Measurements from ENCODE around the gene YWHAQ.
A peak's percentile ranks its signal among the peaks of the same experiment; 100 is the strongest.
"Not testable (repeated sequence)": the region's sequence is repeated elsewhere in the genome, so short reads cannot be mapped to it uniquely, and the experiment has no call there.

Gene YWHAQ

DNA sequence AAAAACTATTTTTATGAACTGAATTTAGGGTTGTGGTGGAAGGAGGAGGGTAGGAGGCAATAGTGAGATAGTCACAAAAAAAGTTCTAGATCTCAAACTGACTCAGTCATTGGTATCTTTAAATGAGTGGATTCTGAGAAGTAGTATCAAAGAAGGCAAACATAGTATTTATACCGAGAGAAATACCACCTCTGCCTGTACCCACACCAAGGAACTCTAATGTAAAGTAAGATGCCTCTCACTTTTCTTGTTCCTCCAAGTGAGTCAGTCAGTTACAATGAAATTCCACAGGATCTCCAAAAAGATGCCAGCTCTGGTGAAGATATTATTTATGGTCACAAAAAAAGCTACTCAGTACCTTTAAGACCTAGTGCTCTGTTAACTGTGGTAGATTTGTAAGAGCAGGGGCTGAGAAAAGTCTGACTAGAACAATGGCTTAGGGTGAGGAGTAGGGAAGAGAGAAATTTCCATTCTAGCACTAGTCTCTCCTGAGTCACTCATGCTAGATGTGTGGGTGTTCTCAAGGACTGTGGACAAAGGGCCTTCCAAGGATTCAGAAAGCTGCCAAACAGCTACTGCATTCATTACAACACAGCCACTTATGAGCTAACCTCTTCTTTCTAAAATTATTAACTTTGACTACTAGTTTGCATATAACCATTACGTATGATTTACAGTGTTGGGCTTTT, 36.3 kb downstream of the YWHAQ start:
- no peak for DNase-seq (ENCODE audit: low read depth)

DNA sequence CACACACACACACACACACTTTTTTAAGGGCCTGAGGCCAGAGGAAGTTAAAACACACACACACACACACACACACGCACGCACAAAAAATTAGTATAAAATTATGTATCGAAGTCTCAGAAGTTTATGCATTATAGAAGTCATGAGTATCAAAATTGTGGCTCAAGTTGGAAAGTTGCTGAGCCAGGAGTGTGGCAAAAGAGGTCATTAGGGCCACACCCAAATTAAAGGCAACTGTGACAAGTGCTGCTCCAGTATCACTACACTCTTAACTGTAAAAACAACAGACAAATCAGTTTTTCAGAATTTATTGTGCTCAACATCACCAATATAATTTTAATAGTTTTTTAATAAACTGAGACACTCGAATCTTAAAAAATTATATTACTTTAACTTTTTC, 36.9 kb downstream of the YWHAQ start:
- DNase-seq (ENCODE audit: low read depth) = no peak

DNA sequence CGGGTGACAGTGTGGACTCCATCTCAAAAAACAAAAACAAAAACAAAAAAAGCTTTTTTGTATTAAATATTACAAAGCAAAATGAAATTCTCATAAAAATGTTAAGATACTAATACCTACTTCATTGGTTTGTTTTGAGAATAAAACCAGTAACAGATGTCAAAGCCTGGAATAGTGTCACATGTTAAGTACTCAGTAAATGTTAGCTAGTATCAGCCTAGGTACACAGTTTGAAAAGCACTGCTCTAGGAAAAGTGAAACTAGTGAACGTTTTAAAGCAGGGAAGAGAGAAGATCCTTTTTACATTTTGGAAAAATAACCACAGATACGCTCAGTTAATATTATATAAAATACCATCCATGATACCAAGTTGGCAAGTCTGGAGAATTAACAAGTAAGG, 38.1 kb downstream of the YWHAQ start:
- no peak for DNase-seq (ENCODE audit: low read depth)

DNA sequence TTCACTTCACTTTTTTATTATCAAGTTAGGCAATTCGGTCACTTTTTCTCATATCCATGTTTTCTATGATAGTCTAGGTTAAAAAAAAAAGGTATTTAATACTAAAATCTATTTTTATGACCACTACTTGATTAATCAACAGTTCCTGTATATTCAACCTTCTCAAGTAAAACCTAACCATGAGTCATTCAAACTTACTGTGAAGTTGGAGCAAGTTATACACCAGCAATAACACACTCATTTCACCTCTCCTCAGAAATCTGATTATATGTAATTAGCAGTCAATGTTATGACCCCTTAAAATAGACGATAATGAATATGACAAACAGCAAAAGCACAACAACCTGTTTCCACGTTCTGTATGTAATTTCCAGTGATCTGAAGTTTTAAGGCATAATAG, 40.2 kb downstream of the YWHAQ start:
- DNase-seq (ENCODE audit: low read depth) = no peak

DNA sequence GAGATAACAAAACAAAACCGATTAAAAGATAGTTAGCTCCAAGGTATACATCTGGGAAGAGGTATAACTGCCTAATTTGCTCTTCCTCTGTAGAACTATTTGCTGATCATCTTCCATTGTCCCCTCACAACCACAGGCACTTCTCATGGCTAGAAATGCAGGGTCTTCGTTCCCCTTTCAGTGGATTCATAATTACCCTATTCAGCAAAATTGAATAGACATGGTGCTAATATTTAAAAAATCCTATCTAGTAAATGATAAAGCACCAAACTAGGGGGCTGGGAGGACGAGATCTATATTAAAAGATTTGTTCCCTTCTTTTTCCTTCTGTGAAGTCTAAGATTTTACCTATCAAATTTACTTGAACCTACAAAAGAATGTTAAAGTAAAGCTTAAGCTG, 44.3 kb downstream of the YWHAQ start:
- DNase-seq (ENCODE audit: low read depth) = no peak

DNA sequence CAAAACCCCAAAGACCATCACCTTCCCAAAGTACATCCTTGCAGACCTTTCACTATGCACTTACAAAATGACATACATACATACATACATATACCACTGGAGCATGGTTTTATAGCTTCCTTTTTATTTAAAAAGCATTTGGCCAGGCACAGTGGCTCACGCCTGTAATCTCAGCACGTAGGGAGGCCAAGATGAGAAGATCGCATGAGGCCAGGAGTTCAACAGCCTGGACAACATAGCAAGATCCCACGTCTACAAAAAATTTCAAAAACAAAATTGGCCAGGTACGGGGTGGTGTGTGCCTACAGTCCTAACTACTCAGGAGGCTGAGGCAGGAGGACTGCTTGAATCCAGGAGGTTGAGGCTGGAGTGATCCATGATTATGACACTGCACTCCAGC, 45.3 kb downstream of the YWHAQ start:
- no peak for DNase-seq (ENCODE audit: low read depth)

DNA sequence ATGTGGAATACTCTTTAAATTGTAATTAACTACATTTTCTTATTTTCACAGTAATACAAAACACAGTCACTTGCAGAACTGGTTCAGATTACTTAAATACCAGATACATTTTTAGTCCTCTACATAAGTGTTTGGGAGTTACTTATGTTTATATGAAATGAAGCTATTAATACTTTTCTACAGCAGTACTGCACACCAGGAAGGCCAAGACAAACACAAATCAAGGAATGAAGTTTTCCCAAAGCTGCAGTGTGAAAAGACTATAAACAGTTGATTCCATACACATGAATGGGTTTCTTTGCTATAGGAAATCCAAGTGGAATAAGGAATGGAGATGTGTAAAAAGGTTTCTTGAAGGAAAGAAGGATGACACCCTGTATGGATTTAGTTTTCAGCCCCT, 45.9 kb downstream of the YWHAQ start:
- not testable (repeated sequence) for DNase-seq (ENCODE audit: low read depth)

DNA sequence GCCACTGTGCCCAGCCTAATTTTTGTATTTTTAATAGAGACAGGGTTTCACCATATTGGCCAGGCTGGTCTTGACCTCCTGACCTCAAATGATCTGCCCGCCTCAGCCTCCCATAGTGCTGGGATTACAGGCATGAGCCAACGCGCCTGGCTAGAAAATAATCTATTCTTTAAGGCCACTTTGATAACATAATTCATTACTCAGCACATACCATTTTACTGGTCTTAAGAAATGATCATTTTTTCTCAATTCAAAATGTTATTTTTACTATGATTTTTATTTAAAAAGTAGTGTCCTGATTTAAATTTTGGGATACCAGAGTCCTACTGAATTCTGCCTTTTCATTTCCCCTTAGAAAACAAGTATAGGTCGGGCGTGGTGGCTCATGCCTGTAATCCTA, 48.2 kb downstream of the YWHAQ start:
- DNase-seq (ENCODE audit: low read depth) = no peak

DNA sequence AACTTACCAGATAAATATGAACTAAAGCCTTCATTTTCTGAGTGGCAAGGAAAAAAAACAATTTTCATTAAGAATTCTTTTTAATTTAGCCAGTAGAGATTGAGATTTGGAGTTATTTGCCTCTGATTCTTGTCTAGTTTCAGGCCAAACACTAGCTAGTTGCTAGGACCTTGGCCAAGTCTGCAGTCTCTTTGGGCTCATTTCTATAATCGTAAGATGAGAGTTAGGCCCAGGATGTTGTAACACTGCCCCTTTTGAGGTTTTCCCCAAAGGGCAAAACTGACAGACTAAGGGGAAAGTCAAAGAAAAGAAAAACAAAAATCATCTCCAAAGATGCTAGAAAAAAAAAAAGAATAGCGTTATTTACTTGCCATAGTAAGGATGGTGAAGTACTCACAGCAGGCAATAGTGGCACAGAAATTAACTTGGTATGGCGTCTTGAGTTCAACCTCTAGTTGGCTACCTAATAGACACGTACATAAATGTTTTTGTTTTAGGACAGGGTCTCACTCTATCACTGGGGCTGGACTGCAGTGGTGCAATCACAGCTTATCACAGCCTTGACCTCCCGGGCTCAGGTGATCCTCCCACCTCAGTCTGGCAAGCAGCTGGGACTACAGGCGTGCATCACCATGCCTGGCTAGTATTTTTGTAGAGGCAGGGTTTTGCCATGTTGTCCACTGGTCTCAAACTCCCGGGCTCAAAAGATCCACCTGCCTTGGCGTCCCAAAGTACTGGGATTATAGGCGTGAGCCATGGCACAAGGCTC, 52.1 kb downstream of the YWHAQ start:
- DNase-seq (ENCODE audit: low read depth) = no peak

DNA sequence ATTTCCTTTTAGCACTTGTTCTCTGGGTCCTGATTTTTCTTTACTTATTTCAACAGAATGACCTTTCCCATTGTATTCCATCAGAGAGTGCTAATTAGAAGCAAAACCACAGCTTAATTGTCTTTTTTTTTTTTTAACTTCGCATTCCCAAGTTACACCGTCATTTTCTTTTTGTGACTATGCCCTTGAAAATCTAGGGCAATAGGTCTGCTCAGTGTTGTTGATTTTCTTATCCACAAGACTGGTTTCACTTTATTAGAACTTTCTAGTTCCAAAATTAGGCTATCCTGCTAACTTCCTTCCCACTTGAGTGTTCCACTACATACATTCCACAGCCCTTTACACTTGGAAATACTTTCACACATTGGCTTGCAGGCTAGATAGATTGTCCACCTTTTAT, 56.5 kb downstream of the YWHAQ start:
- no peak for DNase-seq (ENCODE audit: low read depth)

DNA sequence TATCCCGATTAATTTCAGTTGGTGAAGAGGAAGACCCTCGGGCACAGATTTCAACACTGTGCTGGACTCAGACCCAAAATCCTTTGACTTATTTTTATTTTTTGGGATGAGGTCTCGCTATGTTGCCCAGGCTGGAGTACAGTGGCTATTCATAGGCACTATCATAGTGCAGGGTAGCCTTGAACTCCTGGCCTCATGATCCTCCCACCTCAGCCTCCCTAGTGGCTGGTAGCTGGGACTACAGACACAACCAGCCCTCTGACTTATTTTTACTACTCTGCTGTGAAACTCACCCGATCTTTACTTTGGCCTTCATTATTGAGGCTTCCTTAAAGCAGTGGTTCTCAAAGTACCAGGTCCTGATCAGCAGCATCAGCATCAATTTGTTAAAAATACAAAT, 57.0 kb downstream of the YWHAQ start:
- DNase-seq (ENCODE audit: low read depth) = no peak

DNA sequence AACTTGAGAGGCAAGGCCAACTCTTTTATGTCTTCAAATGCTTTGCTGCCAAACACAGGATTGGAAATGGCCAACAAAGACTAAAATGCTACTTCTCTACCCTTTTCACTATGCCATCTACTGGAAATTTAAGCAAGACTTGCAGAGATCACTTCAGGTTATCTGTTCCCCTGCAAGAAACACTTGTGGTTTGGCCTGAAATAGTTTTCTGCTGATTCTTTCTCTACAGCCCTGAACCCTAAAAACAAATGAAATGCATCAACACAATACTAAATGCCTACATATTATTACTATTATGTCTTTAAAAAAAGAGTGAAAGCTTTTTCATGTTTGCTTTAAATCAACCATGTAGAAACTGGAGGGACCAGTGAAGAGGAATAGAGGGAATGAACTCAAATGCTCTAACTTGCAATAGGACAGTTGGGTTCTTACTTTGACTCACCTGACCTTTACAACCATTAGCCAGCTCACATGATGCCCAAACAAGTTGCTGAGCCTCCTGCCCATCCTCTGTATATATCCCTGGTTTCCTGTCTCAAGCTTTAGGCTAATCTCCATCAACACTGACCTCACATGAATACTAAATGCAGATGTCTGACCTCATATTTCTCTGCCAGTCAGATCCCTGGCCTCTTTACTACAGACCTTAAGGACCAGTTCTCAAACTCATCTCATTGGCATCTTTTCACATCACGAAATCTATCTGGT, 57.6 kb downstream of the YWHAQ start:
- DNase-seq (ENCODE audit: low read depth) = no peak

DNA sequence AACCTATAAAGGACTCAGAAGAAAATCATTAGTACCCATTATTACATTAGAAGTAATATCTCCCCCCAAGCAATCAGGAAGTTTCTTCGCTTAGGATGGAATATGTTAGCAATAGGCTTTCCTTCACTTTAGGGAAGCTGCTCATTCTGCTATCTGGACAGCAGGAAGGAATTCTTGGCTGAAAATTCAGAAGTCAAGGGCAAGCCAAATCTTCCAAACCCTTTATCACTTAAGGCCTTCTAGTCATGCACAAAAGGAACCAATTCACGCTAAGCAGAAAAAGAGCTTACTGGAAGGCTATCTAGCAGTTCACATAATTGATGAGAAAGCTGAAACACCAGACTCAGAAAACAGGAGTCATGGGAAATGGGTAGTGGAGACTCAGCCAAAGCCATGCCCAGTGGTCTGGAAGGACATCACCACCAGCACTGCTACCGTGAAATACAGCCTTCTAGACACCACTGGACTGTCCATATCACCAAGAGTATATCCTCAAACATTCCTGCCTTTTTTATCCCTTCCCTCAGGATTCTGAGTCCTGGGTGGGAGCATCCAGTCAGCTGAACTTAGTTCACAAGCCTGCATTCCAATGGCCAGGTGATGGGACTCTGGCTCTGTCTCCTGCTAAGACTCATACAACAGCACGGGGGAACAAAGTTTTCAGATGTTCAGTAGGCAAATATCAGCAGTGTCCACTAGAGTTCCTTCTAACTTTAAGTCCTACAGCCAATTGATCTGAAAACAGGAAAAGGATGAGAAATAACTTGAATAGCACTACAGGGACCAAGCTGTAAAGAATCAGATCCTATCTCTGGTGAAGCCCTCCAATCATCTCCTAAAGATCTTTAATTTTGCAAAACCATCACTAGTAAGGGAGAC, 60.4 kb downstream of the YWHAQ start:
- DNase-seq (ENCODE audit: low read depth) = no peak

DNA sequence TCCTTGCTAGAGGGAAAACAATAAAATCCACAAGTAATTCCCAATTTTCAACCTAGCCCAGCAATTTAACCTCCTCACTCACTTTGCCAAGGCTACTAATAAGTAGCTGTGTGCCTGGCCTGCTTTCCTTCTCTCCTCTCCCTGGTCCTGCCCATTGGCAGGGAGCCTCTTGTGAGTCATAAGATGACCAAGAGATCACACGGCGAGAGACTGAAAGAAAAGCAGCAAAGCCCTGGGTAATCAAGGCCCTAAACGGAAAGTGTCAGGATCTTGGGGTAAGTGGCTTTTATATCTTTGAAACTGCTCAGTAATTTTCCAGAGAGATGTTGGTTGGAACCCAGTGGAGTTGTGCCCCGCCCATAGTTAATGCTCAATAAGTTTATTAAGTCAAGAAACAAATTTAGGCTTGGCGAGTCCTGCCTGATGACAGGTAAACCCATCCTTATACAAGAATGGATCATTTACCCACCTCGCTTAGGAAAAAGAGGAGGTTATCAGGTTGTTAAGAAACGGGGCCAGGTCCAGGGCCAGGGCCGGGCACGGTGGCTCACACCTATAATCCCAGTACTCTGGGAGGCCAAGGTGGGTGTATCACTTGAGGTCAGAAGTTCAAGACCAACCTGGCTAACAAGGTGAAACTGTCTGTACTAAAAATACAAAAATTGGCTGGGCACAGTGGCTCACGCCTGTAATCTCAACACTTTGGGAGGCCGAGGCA, 65.2 kb downstream of the YWHAQ start:
- no peak for DNase-seq (ENCODE audit: low read depth)

DNA sequence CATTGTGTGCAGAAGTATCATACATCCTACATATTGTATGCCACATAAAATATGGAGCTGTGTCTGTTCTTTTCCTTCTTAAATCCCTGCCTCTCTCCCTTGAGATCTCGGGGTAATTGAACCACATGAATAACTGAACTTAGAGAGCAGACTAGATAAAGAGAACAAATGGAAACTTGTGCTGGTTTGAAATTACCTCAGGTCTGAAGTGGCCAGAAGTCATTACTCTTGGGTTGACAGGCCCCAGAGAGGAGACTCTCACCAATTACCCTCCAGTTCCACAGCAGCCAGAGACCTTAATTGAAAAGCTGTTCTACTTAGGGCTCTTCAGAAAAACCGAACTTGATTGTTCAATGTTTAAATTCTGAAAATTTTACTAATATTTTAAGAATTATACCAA, 70.2 kb downstream of the YWHAQ start:
- no peak for DNase-seq (ENCODE audit: low read depth)

DNA sequence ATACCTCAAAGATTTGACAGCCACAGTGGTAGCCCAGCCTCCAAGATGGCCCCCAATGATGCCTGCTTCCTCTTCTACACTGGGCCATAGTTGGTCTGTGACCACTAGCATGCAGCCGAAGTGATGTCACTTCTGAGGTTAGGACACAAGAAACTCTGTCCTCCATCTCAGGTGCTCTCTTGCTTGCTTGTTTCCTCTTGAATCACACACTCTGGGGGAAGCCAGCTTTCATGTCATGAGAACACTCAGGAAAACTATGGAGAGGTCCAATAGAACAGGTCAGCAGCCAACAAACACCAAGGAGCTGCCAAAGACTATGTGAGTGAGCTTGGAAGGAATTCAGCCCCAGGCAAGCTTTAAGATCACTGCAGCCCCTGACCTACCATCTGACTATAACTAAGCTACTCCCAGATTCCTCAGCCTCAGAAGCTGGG, 71.8 kb downstream of the YWHAQ start:
- DNase-seq (ENCODE audit: low read depth) = no peak

DNA sequence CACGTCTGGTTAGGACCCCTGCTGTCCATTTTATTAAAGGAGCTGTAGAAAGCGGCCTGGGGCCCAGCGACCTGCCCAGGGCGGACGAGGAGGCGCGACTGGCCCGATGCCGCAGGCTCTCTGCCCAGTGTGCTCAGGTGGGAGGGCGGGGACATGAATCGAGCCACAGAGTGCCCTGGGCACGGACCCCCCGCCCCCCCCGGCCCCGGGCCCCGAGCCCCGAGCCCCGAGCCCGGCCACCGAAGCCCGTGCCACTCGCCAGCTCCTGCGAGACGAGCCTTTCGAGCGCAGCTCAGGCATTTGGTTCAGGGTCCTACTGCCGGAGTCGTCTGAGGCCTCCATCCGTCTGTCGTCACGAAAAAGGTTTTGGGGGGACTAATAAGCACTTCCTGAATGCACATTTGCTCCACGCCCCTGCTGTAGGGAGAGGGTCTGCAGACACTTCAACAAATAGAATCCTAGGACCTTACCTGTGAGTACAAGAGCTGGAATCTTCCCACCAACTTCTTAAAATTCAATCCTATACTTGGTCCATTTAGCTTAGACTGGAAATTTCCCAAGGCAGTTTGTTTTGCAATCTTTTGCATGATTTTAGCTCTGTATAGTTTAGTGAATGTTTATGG, 74.6 kb downstream of the YWHAQ start:
- DNase-seq (ENCODE audit: low read depth) = no peak

DNA sequence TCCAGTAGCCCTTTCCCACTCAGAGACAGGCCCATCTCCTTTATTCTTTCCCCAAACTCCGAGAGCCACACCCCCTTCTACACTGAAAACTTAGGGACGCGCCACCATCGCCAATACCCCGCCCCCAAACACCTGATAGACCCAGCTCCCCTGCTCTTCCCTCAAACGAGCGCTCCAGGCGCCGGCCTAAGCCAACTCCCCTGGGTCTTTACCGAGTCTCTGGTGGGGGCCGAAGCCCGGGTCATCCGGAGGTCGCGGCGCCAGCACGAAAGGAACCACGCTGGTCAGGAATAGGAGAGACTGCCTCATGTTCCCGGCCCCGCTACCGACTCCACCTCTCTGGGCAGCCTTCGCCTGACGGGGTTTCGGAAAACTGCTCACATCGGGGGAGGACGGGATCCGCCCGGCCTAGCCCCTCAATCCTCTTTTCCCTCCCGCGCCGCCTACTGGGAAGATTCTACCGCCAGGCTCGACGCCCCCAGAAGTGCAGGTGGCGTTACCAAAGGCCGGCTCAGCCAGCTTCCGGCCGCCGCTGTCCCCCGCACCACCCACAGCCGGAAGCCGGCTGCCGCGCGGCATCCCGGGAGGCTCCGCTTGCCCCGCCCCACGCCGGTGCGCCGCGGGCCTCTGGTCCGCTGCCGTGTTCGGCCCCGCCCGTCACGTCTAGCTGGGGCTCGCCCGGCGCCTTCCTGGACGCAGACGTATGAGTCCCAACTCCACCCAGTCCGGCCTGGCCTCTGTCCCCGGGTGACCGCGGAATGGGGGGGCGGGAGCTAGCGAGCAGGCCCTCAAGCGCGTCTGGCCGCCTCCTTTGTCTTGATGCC, 75.3 kb downstream of the YWHAQ start, which contains the start of gene ADAM17:
TSS of gene ADAM17 (minus strand) at position 534 of the 824 bp plus-strand sequence. CDS start at position 309, 225 bp downstream.
- peak; percentile 85 for DNase-seq (ENCODE audit: low read depth)

DNA sequence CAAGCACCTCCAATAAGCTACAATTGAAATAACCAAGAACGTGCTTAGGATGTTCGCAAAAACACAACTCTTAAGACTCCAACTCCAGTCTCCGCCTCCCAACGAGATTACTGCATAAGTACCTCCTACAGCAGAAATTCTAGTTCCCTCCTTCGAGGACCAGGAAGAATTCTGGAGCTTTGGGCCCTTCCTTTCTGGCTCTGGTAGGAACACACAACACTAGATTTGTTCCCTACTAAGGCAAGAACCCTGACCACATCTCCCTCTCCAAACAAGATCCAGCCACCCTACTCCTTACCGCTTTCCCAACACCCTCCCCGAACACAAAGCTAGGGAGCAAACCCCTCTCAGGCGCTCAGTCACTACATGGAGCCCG, 75.9 kb downstream of the YWHAQ start:
- DNase-seq (ENCODE audit: low read depth) = no peak
